ENCODE data around the gene MME.

MME gene

DNA sequence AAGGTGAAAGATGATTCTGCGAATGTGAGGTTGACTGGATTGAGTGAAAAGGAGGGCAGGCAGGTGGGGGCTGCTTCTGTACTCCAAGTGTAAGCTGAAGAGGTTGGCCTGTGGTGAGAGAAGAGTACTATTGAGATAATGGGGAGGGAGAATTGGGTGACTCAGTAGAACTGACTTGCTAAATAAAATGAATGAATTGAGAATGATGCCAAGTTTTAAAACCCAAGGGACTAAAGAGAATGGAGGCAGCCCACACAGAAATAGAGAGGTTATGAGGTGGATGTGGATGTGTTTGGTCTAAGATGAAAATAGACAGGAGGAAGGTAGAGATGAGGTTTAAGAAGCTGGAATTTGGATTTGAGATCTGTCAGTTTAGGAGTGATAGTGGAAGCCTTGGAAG lies 5.9 kb downstream of the MME start:
- Histone ChIP-seq H3K9me3 (ENCODE audit: insufficient read depth, low read length) (no peaks in the 10 kb centered on the region), H3K4me1 (ENCODE audit: low read length) (peaks cover 6% of the 10 kb centered on the region; the same call in 1 of the 2 replicates), H3K79me2 (ENCODE audit: low read length) (no peaks in the 10 kb centered on the region), H3K27me3 (ENCODE audit: low read depth, low read length) (no peaks in the 10 kb centered on the region), H3K9ac (ENCODE audit: low read length) (no peak overlapping the region), H3K27ac (ENCODE audit: low read length) (no peak overlapping the region), H4K20me1 (ENCODE audit: insufficient read depth, low read length) (no peaks in the 10 kb centered on the region), H2AFZ (ENCODE audit: low read depth, low read length) (no peak overlapping the region), H3K4me3 (ENCODE audit: low read length) (no peak overlapping the region), H3K4me2 (ENCODE audit: low read length) (no peak overlapping the region), H3K36me3 (replicated peaks; ENCODE audit: low read depth, low read length) (no peaks in the 10 kb centered on the region)
- no peak for TF ChIP-seq EZH2phosphoT487 (IDR thresholded peaks at IDR 0.05; ENCODE audit: low read depth)
- TF ChIP-seq, protein P1, sequence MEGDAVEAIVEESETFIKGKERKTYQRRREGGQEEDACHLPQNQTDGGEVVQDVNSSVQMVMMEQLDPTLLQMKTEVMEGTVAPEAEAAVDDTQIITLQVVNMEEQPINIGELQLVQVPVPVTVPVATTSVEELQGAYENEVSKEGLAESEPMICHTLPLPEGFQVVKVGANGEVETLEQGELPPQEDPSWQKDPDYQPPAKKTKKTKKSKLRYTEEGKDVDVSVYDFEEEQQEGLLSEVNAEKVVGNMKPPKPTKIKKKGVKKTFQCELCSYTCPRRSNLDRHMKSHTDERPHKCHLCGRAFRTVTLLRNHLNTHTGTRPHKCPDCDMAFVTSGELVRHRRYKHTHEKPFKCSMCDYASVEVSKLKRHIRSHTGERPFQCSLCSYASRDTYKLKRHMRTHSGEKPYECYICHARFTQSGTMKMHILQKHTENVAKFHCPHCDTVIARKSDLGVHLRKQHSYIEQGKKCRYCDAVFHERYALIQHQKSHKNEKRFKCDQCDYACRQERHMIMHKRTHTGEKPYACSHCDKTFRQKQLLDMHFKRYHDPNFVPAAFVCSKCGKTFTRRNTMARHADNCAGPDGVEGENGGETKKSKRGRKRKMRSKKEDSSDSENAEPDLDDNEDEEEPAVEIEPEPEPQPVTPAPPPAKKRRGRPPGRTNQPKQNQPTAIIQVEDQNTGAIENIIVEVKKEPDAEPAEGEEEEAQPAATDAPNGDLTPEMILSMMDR (IDR thresholded peaks at IDR 0.05; ENCODE audit: low read depth, low read length): no peak

DNA sequence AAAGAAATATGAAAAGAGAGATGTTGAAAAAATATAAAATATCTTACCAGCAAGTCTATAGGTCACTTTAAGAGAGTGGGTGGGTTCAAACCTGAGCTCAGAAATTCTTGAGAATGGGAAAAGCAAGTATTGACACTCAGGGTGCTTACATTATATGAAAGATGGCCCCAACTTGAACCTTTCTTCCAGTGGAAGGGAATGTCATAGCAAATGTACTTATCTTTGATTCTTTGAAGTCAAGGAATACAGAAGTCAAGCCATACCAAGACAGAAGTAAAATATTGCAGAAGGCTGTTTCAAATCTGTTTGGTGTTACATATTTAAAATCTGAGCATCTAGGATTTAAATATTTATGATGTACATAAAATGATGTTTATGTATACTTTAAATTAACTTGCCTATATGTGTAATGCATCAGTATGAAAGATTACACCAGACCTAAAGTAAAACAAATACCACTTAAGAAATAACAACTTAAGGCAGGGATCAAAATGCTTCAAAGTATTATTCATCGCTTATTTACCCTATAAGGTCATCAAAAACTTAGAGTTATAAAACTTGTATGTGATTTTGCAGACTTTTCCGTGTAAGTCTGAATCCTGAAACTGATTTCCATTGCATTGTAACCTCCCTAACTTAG lies 8.7 kb downstream of the MME start:
- Histone ChIP-seq H3K36me3 (replicated peaks; ENCODE audit: low read depth, low read length) (no peaks in the 10 kb centered on the region), H3K4me1 (ENCODE audit: low read length) (peaks cover 16% of the 10 kb centered on the region), H3K4me2 (ENCODE audit: low read length) (no peak overlapping the region), H4K20me1 (ENCODE audit: insufficient read depth, low read length) (no peaks in the 10 kb centered on the region), H3K9ac (ENCODE audit: low read length) (no peak overlapping the region), H2AFZ (ENCODE audit: low read depth, low read length) (no peak overlapping the region), H3K4me3 (ENCODE audit: low read length) (no peak overlapping the region), H3K79me2 (ENCODE audit: low read length) (no peaks in the 10 kb centered on the region), H3K27me3 (ENCODE audit: low read depth, low read length) (no peaks in the 10 kb centered on the region), H3K27ac (ENCODE audit: low read length) (no peak overlapping the region), H3K9me3 (ENCODE audit: insufficient read depth, low read length) (no peaks in the 10 kb centered on the region)
- TF ChIP-seq EZH2phosphoT487 (IDR thresholded peaks at IDR 0.05; ENCODE audit: low read depth): no peak
- TF ChIP-seq, protein P1 (IDR thresholded peaks at IDR 0.05; ENCODE audit: low read depth, low read length): no peak

DNA sequence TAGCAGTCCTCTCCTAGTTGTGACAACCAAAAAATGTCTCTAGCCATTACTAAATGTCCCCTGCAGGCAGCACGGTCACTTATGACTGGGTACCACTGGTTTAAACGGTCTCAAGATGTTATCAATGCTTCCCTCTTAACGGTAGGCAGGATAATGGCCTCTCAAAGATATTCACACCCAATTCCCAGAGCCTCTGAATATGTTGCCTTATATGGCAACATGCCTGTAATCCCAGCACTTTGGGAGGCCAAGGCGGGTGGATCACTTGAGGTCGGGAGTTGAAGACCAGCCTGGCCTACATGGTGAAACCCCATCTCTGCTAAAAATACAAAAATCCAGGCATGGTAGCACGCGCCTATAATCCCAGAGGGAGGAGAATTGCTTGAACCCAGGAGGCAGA lies 9.4 kb downstream of the MME start:
- Histone ChIP-seq H3K4me1 (ENCODE audit: low read length) (peaks cover 22% of the 10 kb centered on the region), H3K9ac (ENCODE audit: low read length) (no peak overlapping the region), H3K27me3 (ENCODE audit: low read depth, low read length) (no peaks in the 10 kb centered on the region), H3K27ac (ENCODE audit: low read length) (no peak overlapping the region), H4K20me1 (ENCODE audit: insufficient read depth, low read length) (no peaks in the 10 kb centered on the region), H3K36me3 (replicated peaks; ENCODE audit: low read depth, low read length) (no peaks in the 10 kb centered on the region), H3K79me2 (ENCODE audit: low read length) (no peaks in the 10 kb centered on the region), H2AFZ (ENCODE audit: low read depth, low read length) (no peak overlapping the region), H3K4me2 (ENCODE audit: low read length) (no peak overlapping the region), H3K4me3 (ENCODE audit: low read length) (no peak overlapping the region), H3K9me3 (ENCODE audit: insufficient read depth, low read length) (no peaks in the 10 kb centered on the region)
- TF ChIP-seq, protein P1 (IDR thresholded peaks at IDR 0.05; ENCODE audit: low read depth, low read length): no peak
- TF ChIP-seq EZH2phosphoT487 (IDR thresholded peaks at IDR 0.05; ENCODE audit: low read depth): no peak

DNA sequence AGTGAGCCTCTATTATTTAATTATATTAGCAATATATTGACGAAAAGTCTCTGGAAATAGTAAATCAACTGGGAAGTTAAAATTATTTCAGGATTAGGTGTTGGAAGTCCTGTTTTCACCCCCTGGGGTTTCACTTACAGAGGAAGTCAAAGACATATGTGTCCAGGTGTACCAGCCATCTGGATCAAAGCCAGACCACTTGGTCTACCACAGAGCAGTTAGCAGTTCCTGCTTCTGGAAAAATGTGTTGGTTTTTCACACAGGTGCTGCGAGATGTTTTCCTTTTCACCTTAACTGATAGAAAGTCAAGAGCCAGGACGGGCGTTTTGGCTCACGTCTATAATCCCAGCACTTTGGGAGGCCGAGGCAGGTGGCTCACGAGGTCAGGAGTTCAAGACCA lies 13.1 kb downstream of the MME start:
- H3K79me2 ChIP-seq (ENCODE audit: low read length): no peaks in the 10 kb centered on the region
- H3K9ac ChIP-seq (ENCODE audit: low read length): no peak overlapping the region
- no peaks in the 10 kb centered on the region for H4K20me1 ChIP-seq (ENCODE audit: insufficient read depth, low read length)
- H3K27ac ChIP-seq (ENCODE audit: low read length): no peak overlapping the region
- TF ChIP-seq, protein P1 (IDR thresholded peaks at IDR 0.05; ENCODE audit: low read depth, low read length): no peak
- no peak for TF ChIP-seq EZH2phosphoT487 (IDR thresholded peaks at IDR 0.05; ENCODE audit: low read depth)
- H3K27me3 ChIP-seq (ENCODE audit: low read depth, low read length): no peaks in the 10 kb centered on the region
- H3K4me3 ChIP-seq (ENCODE audit: low read length): no peak overlapping the region
- no peaks in the 10 kb centered on the region for H3K36me3 ChIP-seq (replicated peaks; ENCODE audit: low read depth, low read length)
- peak overlapping the region; percentile 35 for H3K4me2 ChIP-seq (ENCODE audit: low read length)
- peaks cover 48% of the 10 kb centered on the region for H3K4me1 ChIP-seq (ENCODE audit: low read length)
- no peaks in the 10 kb centered on the region for H3K9me3 ChIP-seq (ENCODE audit: insufficient read depth, low read length)
- H2AFZ ChIP-seq (ENCODE audit: low read depth, low read length): no peak overlapping the region
